Mesenchymal stem cell (in vitro differentiated cells and primary cell): ENCODE results near the gene GPRASP3. TPM values are rescaled to one million over a fixed set of nuclear protein-coding genes. Genes with fewer than 3 reads are reported as not detected.

ENCODE experiments used
- DNase-seq: peaks from one replicate; pipeline ENCODE4 v3.0.0-alpha.2; 2013
- H2AFZ ChIP-seq: one replicate; pipeline ENCODE4 v1.6.1; 2013; ENCODE audit warnings: low read depth, mild to moderate bottlenecking, control low read depth, inconsistent platforms, low read length, moderate library complexity
- H2AK5ac ChIP-seq: 2 replicates; pipeline ENCODE4 v1.6.1; 2013; ENCODE audit warnings: low read length, moderate library complexity, mild to moderate bottlenecking, inconsistent platforms; ENCODE audit not compliant: severe bottlenecking
- H2BK120ac ChIP-seq: one replicate; pipeline ENCODE4 v1.6.1; 2013; ENCODE audit warnings: low read depth, mild to moderate bottlenecking, inconsistent platforms, low read length, moderate library complexity
- H2BK12ac ChIP-seq, 2 experiments: one replicate each; pipeline ENCODE4 v1.6.1; 2013; ENCODE audit warnings: inconsistent platforms in 2 of 2, low read length in 2 of 2, mild to moderate bottlenecking in 2 of 2, moderate library complexity in 2 of 2, control low read depth in 1 of 2
- H2BK15ac ChIP-seq: one replicate; pipeline ENCODE4 v1.6.1; 2013; ENCODE audit warnings: mild to moderate bottlenecking, low read depth, inconsistent platforms; ENCODE audit not compliant: poor library complexity, severe bottlenecking
- H2BK5ac ChIP-seq: 2 replicates; pipeline ENCODE4 v1.6.1; 2013; ENCODE audit warnings: low read depth, mild to moderate bottlenecking, low read length, control low read depth, inconsistent platforms; ENCODE audit not compliant: poor library complexity, severe bottlenecking
- H3K14ac ChIP-seq, 2 experiments: one replicate each; pipeline ENCODE4 v1.6.1; 2013; ENCODE audit warnings: inconsistent platforms in 2 of 2, low read length in 2 of 2, control low read depth in 1 of 2, mild to moderate bottlenecking in 1 of 2, moderate library complexity in 1 of 2
- H3K18ac ChIP-seq, 2 experiments: one replicate each; pipeline ENCODE4 v1.6.1; 2013; ENCODE audit warnings: inconsistent platforms in 2 of 2, low read length in 2 of 2, control low read depth in 1 of 2, low read depth in 1 of 2, mild to moderate bottlenecking in 1 of 2
- H3K23ac ChIP-seq, 2 experiments: one replicate each; pipeline ENCODE4 v1.6.1; 2013; ENCODE audit warnings: inconsistent platforms in 2 of 2, low read length in 2 of 2, mild to moderate bottlenecking in 2 of 2, moderate library complexity in 2 of 2, control low read depth in 1 of 2
- H3K27ac ChIP-seq: 2 replicates; pipeline ENCODE4 v1.5.1; 2013; ENCODE audit warnings: mild to moderate bottlenecking, moderate library complexity, low read length, control low read depth, inconsistent platforms; ENCODE audit not compliant: poor library complexity, severe bottlenecking
- H3K27me3 ChIP-seq, 2 experiments: 2 replicates each; pipeline versions ENCODE4 v1.6.1 to v1.7.0; 2013; ENCODE audit warnings: low read length in 2 of 2, mild to moderate bottlenecking in 2 of 2, moderate library complexity in 2 of 2, control low read depth in 1 of 2, inconsistent platforms in 1 of 2; ENCODE audit not compliant: control insufficient read depth in 1 of 2, insufficient read depth in 1 of 2
- H3K36me3 ChIP-seq, 2 experiments: 2 replicates each; pipeline versions ENCODE4 v1.6.1 to v1.7.0; 2013; ENCODE audit warnings: low read length in 2 of 2, control low read depth in 1 of 2, inconsistent platforms in 1 of 2, low read depth in 1 of 2, mild to moderate bottlenecking in 1 of 2; ENCODE audit not compliant: insufficient read depth in 2 of 2, control insufficient read depth in 1 of 2
- H3K4ac ChIP-seq, 2 experiments: one replicate each; pipeline ENCODE4 v1.6.1; 2013; ENCODE audit warnings: inconsistent platforms in 2 of 2, low read length in 2 of 2, mild to moderate bottlenecking in 2 of 2, moderate library complexity in 2 of 2, control low read depth in 1 of 2, low read depth in 1 of 2
- H3K4me1 ChIP-seq: 2 replicates; pipeline ENCODE4 v1.6.1; 2013; ENCODE audit warnings: low read depth, low read length, control low read depth; ENCODE audit not compliant: control insufficient read depth, insufficient read depth
- H3K4me2 ChIP-seq: 2 replicates; pipeline ENCODE4 v1.6.1; 2013; ENCODE audit warnings: low read length, mild to moderate bottlenecking, inconsistent platforms; ENCODE audit not compliant: poor library complexity, severe bottlenecking
- H3K4me3 ChIP-seq, 2 experiments: 2 replicates each; pipeline versions ENCODE4 v1.5.1 to v1.7.0; 2013; ENCODE audit warnings: low read length in 2 of 2, mild to moderate bottlenecking in 2 of 2, control low read depth in 1 of 2, low read depth in 1 of 2; ENCODE audit not compliant: insufficient read depth in 1 of 2
- H3K79me1 ChIP-seq: replicated peaks from 2 replicates; pipeline ENCODE4 v1.6.1; 2013; ENCODE audit warnings: mild to moderate bottlenecking, control low read depth, low read length, inconsistent platforms; ENCODE audit not compliant: poor library complexity, severe bottlenecking
- H3K9ac ChIP-seq: 2 replicates; pipeline ENCODE4 v1.7.0; 2013; ENCODE audit warnings: mild to moderate bottlenecking, low read length, moderate library complexity
- H3K9me3 ChIP-seq: 2 replicates; pipeline ENCODE4 v1.7.0; 2013; ENCODE audit warnings: mild to moderate bottlenecking, low read length; ENCODE audit not compliant: control insufficient read depth
- H4K8ac ChIP-seq: one replicate; pipeline ENCODE4 v1.6.1; 2013; ENCODE audit warnings: inconsistent platforms, mild to moderate bottlenecking, low read length, moderate library complexity
- H4K91ac ChIP-seq: one replicate; pipeline ENCODE4 v1.6.1; 2013; ENCODE audit warnings: mild to moderate bottlenecking, low read length, inconsistent platforms
- WGBS: methylation state at CpG from one replicate; pipeline ENCODE4 v1.1.7; 2013; ENCODE audit warnings: mixed read lengths; 5-methylcytosine and 5-hydroxymethylcytosine counted together
- small RNA-seq: library from polyadenylated mRNA; stranded (forward); fragments of <200 nt; extraction: miRNeasy Mini kit (QIAGEN cat#:217004); gene quantifications from one replicate; pipeline ENCODE3, GENCODE V24; 2013; ENCODE audit warnings: low read depth

Gene GPRASP3

GRCh38 chrX:102768987-102769761 is 48.6 kb downstream of the GPRASP3 start:
- Histone ChIP-seq H3K9ac (peak overlapping the region; percentile 97), H3K9me3 (no peaks in the 10 kb centered on the region), H2BK120ac (no peak overlapping the region), H2BK5ac (no peak overlapping the region), H3K18ac (no peak overlapping the region), H3K14ac (no peak overlapping the region), H3K4me3 (peak overlapping the region; percentile 64 to 84), H2BK15ac (no peak overlapping the region), H2AK5ac (no peak overlapping the region), H2AFZ (peak overlapping the region; percentile 27), H2BK12ac (no peak overlapping the region), H4K8ac (peak overlapping the region; percentile 87), H3K27ac (no peak overlapping the region), H4K91ac (no peak overlapping the region), H3K23ac (no peak overlapping the region), H3K4me2 (peak overlapping the region; percentile 74), H3K27me3 (no peaks in the 10 kb centered on the region), H3K79me1 (peaks cover 4% of the 10 kb centered on the region), H3K4ac (no peak overlapping the region), H3K4me1 (no peaks in the 10 kb centered on the region), H3K36me3 (no peaks in the 10 kb centered on the region)
- WGBS: 0% methylated on average over 4 of the region's 22 CpGs
- peak; percentile 93 for DNase-seq

Small RNA genes lying within 50 kb of the gene (small RNA-seq; reads per million reads assigned to genes)
- gene RNU6-589P: not detected
